HL-60 (cell line): ENCODE data around the gene IFNL1.

Source experiments
- DNase-seq, 2 experiments: peaks; one replicate each; pipeline ENCODE4 v3.0.0-alpha.2; 2010 to 2020; ENCODE audit warnings: low read depth in 1 of 2, low spot score in 1 of 2
- H3K27ac ChIP-seq: fragments of 250-450 bp; sonication (Bioruptor Pico); replicated peaks from 2 replicates; pipeline ENCODE4 v1.5.1; 2020; ENCODE audit warnings: mild to moderate bottlenecking, moderate library complexity
- H3K27me3 ChIP-seq: fragments of 250-450 bp; sonication (Bioruptor Pico); 2 replicates; pipeline ENCODE4 v1.5.1; 2021; ENCODE audit warnings: mild to moderate bottlenecking, moderate library complexity; ENCODE audit not compliant: insufficient read depth, poor library complexity, severe bottlenecking
- H3K4me3 ChIP-seq: replicated peaks from 2 replicates; pipeline ENCODE4 v1.5.1; 2011; ENCODE audit warnings: mild to moderate bottlenecking, control low read depth, low read length; ENCODE audit not compliant: insufficient read depth
- CTCF ChIP-seq: IDR thresholded peaks from one replicate; pipeline ENCODE4 v1.5.1; 2011; ENCODE audit warnings: low read length, control low read depth, inconsistent platforms; ENCODE audit not compliant: insufficient read depth
- GABPA ChIP-seq: IDR thresholded peaks from 2 replicates; pipeline ENCODE4 v1.6.1; 2012; ENCODE audit warnings: low read depth
- POLR2AphosphoS5 ChIP-seq: IDR thresholded peaks from 2 replicates; pipeline ENCODE4 v1.6.1; 2012; ENCODE audit warnings: low read depth
- REST ChIP-seq: IDR thresholded peaks from 2 replicates; pipeline ENCODE4 v1.6.1; 2012; ENCODE audit warnings: low read depth; ENCODE audit not compliant: insufficient replicate concordance
- SPI1 ChIP-seq: IDR thresholded peaks from 2 replicates; pipeline ENCODE4 v1.6.1; 2012; ENCODE audit warnings: low read depth, mild to moderate bottlenecking, borderline replicate concordance

Gene IFNL1

DNA sequence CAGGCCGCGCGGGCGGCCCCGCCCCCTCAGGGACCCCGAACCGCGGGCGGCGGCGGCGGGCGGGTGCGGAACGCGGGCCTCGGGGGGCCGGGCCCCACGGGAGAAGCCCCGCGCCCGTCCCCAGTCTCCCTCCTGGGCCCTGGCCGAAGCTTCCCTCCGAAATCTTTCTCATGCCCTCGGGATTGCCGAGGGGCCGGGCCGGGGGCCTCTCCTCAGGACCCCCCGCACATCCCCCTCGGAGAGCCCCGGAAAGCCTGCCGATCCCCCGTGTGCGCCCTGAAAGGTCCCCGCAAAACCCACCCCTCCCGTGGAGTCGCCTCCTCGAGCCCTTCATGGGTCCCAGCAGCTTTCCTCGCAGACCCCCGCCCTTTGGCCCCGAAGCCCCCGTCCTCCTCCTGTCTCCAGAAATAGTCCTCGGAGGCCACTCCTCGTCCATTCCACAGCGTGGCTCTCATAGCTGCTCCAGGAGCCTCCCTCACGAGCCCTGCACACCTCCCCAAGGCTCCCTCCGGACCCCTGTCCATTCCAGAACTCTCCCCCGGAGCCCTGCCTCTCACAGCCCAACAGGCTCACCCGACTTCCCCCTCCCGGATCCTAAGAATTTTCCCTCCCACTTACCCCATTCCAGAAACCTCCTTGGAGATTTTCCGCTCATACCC, 46.6 kb downstream of the IFNL1 start:
- no peaks in the 10 kb centered on the region for H3K27me3 ChIP-seq
- DNase-seq: no peak
- peak overlapping the region; percentile 82 for H3K4me3 ChIP-seq
- H3K27ac ChIP-seq: peak overlapping the region; percentile 52
- no peak for TF ChIP-seq REST
- TF ChIP-seq POLR2AphosphoS5: no peak
- no peak for TF ChIP-seq SPI1

- TF ChIP-seq GABPA (no peak), POLR2AphosphoS5 (no peak), CTCF (no peak), REST (no peak), SPI1 (no peak)
- Histone ChIP-seq H3K27me3 (no peaks in the 10 kb centered on the region), H3K27ac (no peak overlapping the region), H3K4me3 (no peak overlapping the region)
- DNase-seq: no peak
These were observed 49.7 kb downstream of the IFNL1 start for GRCh38 chr19:39345956-39346355.

DNA sequence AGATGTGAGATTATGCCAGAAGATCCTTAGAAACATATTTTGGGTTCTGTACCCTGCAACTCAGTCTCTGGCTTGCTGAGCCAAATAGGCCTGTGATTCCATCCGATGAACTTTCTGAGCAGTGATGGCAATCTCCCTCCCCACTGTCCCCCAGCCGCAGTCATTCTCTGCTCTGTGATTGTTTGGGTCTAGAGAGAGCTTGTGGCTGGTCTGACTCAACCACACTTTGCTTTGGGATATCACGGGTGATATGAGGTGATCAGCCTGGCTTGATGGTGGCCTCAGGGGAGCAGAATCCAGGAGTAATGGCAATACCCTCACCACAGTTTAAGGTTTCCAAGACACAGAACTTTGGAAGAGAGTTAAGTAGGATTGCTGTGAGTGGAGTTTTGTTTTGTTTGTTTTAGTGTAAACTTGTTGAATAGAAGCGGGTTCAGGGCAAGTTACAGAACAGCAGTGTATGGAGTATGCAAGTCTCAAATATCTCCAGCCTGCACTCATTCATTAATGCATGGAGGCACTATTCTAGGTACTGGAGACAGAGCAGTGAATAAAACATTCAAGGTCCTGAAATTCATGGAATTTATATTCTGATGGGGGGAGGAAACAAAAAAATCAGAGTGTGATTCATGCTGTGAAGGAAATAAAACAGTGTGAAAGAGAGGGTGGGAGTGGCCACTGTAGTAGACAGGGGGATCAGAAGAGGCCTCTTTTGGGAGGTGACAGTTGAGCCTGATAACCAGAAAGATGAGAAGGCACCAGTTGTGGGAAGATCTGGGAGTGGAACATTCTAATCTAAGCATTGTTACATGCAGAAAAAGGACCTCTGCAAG, 51.3 kb downstream of the IFNL1 start:
- H3K4me3 ChIP-seq: no peak overlapping the region
- no peak for DNase-seq
- no peak for TF ChIP-seq SPI1
- no peak for TF ChIP-seq POLR2AphosphoS5
- no peak for TF ChIP-seq REST
- H3K27ac ChIP-seq: no peak overlapping the region
- no peaks in the 10 kb centered on the region for H3K27me3 ChIP-seq
